HG02852 (cell line): ENCODE data around the gene MACROH2A1.
A peak's percentile ranks its signal among the peaks of the same experiment; 100 is the strongest.

ENCODE experiments used
- ATAC-seq: cut with Tn5 transposase; IDR thresholded peaks from one replicate; pipeline ENCODE4 v1.9.1; 2021; ENCODE audit warnings: mild to moderate bottlenecking, moderate library complexity; ENCODE audit not compliant: unreplicated experiment

Gene MACROH2A1

DNA sequence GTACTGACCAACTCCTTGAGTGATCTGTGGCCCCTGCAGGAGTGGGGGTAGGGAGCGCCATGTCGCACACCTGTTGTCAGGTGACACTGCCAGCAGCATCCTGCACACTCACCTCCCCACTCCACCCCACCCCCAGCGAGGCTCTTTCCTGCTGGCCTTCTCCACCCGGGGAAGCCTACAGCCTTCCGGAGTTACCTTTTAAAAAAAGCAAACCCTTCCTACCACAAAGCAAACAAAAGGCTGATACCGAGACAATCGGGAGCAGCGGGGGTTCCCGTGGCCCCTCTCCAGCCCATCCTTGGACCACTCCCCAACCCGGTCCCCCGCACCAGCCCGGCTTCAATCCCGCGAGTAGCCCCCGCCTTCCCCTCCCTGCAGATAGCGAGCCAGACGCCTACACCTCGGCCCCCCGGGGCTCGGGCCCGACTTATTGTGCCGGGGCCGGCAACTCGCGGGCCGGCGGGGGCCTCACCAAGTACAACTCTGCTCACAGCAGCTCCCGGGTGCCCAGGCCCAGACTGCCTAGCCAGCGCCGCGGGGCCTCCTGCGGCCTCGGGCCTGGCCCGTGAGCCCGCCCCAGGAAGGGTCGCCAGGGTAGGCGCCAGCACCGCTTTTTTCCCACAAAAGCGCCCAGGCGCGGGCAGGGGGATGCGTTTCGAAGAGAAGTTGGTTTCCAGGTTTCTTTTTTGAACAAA lies 724 bp downstream of the MACROH2A1 start:
- ATAC-seq, result peak; percentile 33

DNA sequence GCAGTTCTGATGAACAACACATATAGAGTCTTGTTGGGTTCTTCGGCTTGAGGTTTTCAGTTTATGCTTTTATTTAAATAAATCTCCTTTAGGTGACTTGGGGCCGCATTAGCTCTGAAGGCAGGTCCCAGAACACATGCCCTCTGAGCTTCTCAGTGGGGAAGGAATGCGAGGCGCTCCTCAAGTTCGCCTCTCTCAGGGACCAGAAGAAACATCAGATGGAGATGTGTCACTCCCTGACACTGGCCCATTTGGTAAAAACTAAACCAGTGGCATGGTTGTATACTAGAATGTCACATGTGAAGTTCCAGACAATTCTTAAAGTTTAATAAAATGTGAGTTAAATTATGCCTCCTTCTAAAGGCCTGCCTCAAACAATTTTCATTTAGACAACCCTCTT lies 1.9 kb downstream of the MACROH2A1 start:
- ATAC-seq, result no peak

DNA sequence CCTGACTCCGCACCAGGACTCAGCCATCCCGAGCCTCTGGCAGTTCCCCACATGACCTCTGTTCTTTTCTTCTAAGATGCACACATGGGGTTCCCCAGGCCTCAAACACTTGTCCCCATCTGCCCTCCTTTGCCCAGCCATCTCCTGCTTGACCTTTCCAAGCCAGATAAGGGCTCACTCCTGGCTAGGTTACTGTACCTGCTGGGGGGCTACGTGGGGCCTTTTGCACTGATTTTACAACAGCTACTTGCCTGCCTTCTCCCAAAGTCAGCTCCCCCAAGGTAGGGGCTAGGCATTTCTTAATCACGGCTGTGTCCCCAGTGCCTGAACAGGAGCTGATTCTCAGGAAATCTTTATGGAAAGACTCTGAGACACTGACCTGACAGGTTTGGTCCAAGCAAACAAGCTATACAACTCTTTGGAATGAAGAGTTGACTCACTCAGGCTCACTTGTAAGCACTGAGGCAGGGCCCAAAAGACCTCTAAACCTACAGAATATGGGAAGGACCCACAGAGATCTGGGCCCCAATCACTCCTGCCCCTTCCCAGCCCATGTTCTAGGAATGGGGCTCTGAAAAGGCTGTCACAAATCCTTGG lies 2.5 kb downstream of the MACROH2A1 start:
- no peak for ATAC-seq

DNA sequence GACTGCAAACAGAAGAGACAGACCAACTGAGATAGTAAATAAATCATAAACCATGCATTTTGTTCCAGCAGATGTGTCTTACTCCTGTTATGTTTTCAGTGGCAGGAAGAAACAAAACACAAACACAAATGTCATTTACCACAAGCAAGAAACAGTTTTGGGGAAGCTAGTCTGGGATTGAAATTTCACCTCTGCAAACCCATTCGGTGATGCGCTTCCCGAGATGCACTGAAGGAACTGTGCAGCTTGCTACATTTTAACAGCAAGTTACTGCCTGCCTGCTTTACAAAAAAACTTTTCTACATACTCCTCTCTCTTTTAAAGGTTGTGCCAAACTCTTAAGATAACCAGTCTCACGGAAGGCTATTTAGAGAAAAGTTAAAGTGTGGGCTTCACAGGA lies 3.2 kb downstream of the MACROH2A1 start:
- ATAC-seq, result no peak

DNA sequence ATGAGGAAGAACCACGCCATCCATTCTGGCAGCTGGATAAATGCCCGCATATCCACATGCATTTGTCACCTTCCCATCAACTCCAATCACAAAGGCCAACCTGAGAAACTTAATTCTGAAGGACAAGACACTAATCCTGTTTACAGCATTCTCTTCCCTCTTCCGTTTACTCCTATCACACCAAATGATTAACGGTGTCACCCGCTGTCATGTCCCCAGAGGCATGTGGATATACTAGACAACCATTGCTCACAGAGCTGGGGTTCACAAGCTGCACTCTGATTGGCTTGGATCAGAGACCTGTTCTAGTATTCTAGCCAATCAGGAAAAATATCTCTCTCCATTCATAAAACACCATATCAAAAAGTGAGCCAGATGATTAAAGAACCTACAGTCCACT lies 3.6 kb downstream of the MACROH2A1 start:
- no peak for ATAC-seq

DNA sequence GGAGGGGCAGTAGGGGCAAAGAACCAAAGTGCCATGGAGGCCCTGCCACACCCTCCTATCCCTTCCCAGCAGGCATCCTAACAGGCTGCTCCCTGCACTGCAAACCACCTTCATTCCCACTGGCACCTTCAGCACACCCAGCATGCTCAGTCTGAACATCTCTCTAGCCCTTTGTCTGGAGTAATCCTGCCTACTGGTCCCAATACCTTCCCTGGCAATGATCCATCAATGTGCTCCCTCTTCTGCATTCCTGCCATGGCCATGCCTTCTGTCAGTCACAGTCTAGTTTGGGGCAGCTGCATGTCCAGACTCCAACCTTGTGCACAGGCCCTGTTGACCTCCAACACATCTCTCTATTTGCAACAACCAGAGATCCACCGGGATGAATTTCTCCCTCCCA lies 4.9 kb downstream of the MACROH2A1 start:
- no peak for ATAC-seq

DNA sequence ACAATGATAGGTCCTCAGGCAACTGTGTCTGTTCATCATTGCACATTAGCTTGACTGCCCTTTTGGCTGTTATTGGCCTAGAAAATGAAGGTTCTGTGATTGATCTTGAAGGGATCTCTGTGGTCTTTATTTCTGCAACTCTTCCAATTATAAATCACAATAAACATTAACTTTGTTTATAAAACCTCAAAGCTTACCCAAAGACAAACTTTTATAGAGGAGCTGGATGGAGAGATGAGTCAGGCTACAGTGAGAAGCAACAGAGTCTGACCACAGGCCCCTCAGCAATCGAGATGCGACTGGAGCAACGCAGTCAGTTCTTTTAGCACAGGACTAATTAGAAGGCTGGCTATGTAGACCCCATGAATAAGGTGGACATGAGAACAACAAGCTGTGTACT lies 5.3 kb downstream of the MACROH2A1 start:
- no peak for ATAC-seq

DNA sequence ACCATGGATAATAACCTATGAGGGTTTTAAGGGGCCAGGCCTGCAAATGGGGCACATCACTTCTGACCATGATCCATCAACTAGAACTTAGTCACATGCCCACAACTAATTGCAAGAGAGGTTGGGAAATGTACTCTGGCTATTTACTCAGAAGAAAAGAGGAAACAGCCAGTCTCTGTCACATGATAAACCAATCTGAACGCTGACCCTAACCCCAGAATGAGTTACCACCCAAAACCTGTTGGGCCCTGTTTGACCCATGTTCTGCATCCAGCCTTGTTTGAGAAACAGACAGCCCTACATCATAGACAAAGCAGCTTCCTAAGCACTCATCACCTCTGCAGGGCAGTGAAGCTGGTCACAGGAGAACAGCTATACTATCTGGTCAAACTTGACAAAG lies 5.8 kb downstream of the MACROH2A1 start:
- no peak for ATAC-seq

DNA sequence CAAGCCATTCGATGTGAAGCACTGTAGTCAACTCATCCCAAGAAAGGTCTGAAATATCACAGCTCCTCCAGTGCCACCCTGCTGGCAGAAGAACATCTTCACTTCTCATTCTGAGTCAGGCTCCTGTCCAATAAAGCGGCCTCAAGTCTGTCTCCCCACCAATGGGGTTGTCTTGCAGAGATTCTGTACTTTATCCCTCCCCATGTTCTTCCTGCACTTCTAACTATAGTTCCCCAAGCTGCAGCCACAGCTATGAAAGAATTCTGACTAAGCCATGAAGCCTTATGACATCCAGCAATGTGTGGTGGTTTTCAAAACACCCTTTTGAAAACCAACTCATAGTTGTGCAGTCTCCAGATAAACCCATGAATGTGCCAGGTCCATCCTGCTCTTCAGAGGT lies 6.8 kb downstream of the MACROH2A1 start:
- ATAC-seq, result no peak

DNA sequence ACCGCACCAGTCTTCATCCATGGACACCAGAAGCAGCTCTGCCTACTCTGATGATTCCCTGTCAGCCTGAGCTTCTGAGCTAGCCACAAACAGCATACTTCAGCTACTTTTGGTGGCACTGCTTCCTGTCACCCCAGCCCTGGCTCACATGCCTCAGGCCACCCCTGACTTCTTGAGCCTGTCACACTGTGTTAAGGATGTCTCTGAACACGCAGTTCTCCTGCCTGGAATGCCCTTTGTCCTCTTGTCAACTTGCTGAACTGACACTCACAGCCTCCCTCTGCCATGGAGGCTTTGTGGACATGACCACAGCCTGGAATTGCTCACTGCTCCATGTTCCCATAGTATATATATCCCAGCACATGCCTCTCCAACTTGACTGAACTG lies 7.2 kb downstream of the MACROH2A1 start:
- no peak for ATAC-seq

DNA sequence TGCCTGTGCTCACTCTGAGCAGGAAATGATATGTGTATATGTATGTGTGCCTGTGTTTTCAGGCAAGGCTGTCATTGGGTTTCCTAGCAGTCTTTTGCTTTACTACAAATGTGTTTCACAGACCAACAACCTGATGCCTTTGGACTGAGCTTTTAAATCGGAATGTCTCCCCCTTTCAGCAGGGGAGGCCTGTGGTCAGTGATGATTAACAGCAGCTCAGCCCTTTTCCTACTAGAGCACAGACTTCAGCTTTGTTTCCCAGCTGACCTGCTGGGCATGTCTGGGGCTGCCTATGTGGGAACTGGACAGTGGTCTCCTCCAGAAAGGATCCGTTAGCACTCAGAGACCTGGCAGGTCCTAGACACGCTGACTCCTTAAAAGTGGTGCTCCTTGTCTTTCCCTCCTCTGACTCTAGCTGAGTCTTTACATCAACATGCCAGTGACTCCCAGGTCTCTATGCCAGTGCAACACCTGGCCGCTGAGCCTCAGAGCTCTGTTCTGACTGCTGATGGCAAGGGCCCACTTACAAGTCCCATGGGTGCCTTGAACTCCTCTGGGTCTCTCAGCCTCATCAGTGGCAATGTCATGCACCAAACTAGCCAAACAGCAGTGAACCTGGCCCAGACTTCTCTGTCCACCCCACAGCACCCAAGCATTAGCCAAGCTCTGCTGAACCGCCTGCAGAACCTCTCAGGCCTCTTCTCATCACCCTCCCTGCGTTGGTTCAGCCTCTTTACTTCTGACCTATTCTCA lies 7.7 kb downstream of the MACROH2A1 start:
- no peak for ATAC-seq

DNA sequence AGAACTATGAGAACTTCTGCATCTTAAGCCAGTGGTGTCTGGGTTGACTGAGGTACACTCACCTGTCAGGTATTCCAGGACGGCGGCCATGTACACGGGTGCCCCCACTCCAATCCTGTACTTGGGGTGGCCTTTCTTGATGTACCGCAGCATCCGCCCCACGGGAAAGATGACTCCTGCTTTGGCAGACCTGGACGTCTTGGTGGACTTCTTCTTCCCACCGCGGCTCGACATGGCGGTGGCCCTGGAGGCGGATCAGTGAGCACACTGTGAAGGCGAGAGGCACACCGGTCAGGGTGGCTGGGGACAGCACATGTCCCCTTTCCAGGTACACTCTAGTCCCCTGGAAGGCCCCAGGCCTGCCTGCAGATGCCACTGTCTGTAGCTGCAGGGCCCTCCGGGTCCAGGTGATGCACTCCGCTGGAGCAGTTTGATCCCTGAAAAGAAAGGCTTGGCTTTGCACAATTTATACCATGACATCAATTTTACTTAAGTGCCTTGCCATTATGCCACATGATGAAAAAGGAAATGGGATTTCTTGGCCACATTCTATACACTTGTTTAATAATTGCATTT lies 10.1 kb downstream of the MACROH2A1 start:
- no peak for ATAC-seq

DNA sequence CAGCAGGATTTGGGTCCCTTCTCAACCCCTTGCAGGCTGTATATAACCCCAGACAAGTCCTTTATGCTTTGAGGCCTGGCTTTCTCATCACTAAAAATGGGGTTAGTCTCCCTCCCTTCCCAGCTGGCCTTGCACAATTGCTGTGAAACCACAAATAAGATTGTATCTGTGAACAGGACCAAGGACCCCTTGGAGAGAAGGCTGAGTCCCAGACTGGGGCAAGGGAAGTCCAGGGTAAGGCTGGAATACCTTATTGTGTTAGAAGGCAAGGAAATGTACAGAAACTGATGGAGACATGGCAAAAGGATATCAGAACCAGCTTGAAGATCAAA lies 11.4 kb downstream of the MACROH2A1 start:
- ATAC-seq, result no peak

DNA sequence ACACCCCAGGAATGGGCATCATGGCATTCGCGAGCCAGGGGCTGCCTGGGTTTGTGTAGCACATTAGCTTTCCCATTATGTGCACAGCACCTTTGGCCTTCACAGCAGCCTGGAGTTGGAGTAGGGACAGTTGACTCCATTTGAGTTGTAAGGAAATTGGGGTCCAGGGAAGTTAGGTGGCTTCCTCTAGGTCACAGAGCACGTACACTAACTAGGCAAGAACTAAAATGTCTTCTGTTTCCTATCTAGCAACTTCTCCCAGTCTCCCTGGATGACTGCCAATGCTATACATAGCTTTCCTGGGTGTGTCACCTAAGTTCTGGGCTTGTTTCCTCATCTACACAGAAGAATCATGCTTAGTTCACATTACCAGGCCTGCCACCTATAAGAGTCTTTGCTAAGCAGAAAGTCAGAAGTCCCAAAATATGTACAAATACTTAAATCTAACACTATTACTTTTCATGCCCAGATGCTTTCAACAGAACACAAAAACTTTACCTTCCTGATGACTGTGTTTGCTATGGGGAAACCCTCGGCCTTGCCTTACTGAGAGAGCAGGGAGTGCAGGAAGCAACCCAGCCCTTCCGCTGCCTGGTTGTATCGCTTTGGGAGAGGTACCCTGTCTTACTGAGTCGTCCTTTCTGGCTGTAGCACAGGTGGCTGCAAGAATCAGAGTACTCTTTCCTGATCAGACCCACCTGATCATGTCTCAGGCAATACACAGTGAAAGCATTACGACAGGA lies 12.0 kb downstream of the MACROH2A1 start:
- ATAC-seq, result no peak

DNA sequence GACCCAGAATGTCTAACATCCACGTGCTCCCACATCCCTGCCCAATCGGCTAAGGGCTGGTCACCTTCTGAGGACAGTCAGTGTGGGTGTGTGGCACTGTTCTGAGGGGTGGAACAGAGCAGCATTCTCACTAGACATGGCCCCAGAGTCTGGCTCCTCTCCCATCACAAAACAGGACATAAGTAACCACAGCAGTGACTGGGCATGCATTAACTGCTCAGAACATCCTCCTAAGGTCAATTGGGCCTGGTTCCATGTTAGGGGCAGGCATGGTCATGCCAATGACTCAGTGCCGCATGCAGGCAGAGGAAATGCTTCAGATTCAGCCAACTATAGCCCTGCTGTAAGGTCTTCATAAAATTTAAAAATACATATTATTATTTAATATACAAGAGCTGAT lies 12.9 kb downstream of the MACROH2A1 start:
- ATAC-seq, result no peak

DNA sequence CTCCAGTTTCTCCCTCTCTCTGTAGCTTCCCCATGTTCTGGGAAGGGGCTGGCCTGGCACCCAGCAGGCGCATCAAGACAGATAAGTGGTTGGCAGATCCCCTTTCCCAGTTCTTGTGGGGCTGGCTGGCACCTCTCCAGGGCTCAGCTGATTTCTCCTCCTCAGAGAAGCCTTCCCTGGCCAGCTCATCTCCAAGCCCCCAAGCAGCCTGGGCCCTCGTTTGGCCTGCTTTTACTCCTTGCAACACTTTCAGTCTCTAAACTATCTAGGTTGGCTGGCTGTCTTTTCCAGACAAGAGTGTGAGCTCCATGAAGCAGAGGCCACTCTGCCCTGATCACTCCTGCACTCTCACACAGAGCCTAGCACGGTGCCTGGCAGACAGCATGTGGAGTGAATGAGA lies 13.5 kb downstream of the MACROH2A1 start:
- ATAC-seq, result no peak

DNA sequence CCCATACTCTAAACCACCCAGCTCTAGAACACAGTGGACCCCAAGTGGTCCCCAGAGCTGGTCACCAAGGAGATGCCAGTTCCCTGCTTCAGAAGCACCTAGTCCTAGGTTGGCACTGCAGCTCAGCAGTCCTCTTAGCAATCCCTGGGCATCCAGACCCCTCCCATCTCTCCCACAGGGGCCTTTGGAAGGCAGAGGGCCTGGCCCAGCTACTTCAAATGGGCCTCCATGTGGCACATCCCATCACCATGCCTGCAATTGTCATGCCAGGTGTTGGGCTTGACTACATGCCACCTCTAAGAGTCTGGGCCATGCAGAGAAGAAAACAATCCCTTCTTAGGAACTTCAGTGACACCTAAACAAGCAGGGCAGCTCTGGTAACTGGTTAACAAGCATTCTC lies 14.1 kb downstream of the MACROH2A1 start:
- no peak for ATAC-seq

DNA sequence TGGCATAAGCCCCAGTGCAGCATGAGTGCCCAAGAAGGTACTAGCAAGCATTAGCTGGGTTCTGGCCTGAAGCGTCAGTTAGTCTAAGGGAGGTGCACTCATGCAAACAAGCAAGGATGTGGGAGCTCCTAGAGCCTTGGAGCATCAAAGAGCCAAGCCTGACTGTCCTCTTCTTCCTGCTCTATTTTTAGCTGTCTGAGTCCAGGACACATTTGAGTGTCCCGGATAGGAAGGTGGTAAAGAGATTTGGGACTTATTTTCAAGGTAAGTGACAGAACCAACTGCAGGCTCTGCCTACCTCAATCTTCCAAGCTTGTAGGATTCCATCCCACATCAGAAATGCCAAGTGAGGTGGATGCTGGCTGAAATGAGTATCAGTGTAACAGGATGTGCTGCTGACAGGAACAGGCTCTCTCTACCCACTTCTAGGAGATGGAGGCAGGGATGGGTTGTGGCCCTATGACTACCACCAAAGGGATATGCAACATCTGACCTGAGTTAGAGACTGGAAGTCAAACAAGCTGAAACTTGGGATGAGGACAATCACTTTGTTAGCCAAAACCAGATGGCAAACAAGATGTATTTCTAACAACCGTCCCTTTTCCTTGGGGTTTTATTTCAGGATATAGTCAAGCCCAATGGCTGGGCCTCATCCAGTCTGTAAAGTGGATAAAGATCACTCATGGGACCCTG lies 15.1 kb downstream of the MACROH2A1 start:
- no peak for ATAC-seq

DNA sequence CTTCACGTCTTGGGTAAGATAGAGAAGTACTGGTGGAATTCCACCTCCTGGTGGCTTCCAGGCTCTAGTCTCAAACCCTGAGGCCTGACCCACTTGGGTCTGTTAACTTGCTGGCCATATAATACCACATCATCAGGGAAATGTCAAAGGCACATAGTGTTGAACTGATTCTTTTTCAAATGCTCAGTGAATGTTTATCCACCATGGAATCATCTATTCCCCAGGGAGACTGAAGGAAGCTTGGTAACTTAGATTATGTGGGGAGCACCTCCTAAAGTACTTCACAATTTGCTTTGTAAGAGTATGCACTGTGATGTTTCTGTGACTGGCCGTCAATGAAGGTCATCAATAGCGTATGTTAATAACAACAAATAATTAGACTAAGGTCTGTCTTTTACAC lies 16.1 kb downstream of the MACROH2A1 start:
- ATAC-seq, result no peak

DNA sequence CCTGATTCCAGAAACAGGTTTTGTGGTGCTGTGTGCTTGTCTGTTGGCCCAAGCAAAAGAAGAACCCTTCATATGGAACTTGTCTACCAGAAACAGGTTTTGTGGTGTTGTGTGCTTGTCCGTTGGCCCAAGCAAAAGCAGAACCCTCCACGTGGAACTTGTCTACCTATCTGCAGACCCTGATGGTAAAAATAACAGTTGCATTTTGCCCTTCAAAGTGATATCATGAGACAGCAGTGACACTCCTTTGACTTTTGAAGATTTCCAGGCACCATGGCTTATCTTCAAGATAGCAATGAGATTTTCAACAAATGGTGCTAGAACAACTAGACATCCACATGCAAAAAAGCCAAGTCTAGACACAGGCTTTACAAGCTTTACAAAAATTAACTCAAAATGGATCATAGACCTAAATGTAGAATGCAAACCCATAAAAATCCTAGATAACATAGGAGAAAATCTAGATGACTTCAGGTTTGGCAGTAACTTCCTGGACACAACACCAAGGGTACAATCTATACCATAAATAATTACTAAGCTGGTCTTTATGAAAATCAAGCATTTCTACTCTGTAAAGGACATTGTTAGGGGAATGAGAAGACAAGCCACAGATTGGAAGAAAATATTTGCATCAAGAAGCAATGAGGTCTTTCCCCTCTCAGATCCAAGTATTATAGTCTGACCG lies 16.8 kb downstream of the MACROH2A1 start:
- no peak for ATAC-seq
